Gastroesophageal sphincter (tissue), 3 donors: ENCODE results near the gene TSPAN7.

ENCODE experiments used
- CTCF ChIP-seq, 4 experiments: fragments of 200-600 bp in 2 of 4; fragments of 450-650 bp in 2 of 4; sonication (generic) in 1 of 4; IDR thresholded peaks; one replicate each; pipeline ENCODE4 v1.5.1; 2017 to 2019; ENCODE audit warnings: antibody characterized with exemption in 4 of 4, mild to moderate bottlenecking in 2 of 4, moderate library complexity in 2 of 4
- POLR2A ChIP-seq, 2 donors: fragments of 450-650 bp; IDR thresholded peaks; one replicate each; pipeline ENCODE4 v1.6.1; 2017; ENCODE audit warnings: antibody characterized with exemption in 2 of 2, mild to moderate bottlenecking in 2 of 2, moderate library complexity in 1 of 2
- POLR2AphosphoS5 ChIP-seq: sonication (generic); formaldehyde crosslinking; IDR thresholded peaks from one replicate; pipeline ENCODE4 v1.6.1; 2017; ENCODE audit warnings: antibody characterized with exemption

GRCh38 chrX:38679695-38680094, 118.4 kb downstream of the TSPAN7 start:
- no peak for TF ChIP-seq POLR2AphosphoS5
- no peak for TF ChIP-seq POLR2A (IDR thresholded peaks at IDR 0.05)
- no peak for TF ChIP-seq CTCF (IDR thresholded peaks at IDR 0.05)
